HCT116 (cell line): ENCODE measurements around the gene B3GALT6. TPM values are rescaled to one million over a fixed set of nuclear protein-coding genes. Genes with fewer than 3 reads are reported as not detected.

Source experiments
- ATAC-seq: fragments of 200-7000 bp; cut with Tn5 transposase; 2 replicates; pipeline ENCODE4 v1.9.1; 2020; ENCODE audit warnings: mild to moderate bottlenecking, moderate library complexity
- BruUV-seq: library from RNA; stranded (reverse); fragments of 400-500 nt; replicated peaks from 2 replicates; lab custom pipeline; 2021; lab: Mats Ljungman, UMichigan
- CTCF ChIA-PET: fragments of 300-600 bp; sonication (Branson Sonifier 250); formaldehyde crosslinking; loops from one replicate; lab custom pipeline; 2021; ENCODE audit warnings: antibody characterized with exemption; lab: Charles Lee
- POLR2A ChIA-PET: fragments of 300-600, 350-600 bp; sonication (Branson Sonifier 250); formaldehyde crosslinking; loops from one replicate; lab custom pipeline; 2021; ENCODE audit warnings: antibody characterized with exemption; lab: Charles Lee
- RAD21 ChIA-PET, 2 experiments: fragments of 300-600 bp; sonication (Branson Sonifier 250); formaldehyde crosslinking; loops; one replicate each; lab custom pipeline; 2023; ENCODE audit warnings: low total read pairs in 2 of 2; ENCODE audit not compliant: uncharacterized antibody in 2 of 2, unreplicated experiment in 2 of 2, low non-redundant PET in 1 of 2; lab: Charles Lee
- DNase-seq: peaks from one replicate; pipeline ENCODE4 v3.0.0-alpha.2; 2010; ENCODE audit warnings: low read depth, low spot score
- H2AFZ ChIP-seq: fragments of 200-600 bp; shearing (Covaris generic), sonication (generic); 2 replicates; pipeline ENCODE4 v1.6.1; 2017; ENCODE audit warnings: low read depth, mixed run types, mixed read lengths, antibody characterized with exemption, low read length; ENCODE audit not compliant: poor library complexity, severe bottlenecking
- H3K27ac ChIP-seq: 2 replicates; pipeline ENCODE4 v1.5.1; 2012; ENCODE audit warnings: low read depth, low read length
- H3K27me3 ChIP-seq: fragments of 200-600 bp; sonication (generic); 2 replicates; pipeline ENCODE4 v1.6.1; 2016; ENCODE audit warnings: mixed run types, low read length, mixed read lengths; ENCODE audit not compliant: insufficient read depth
- H3K36me3 ChIP-seq, 2 experiments: fragments of 200-500 bp in 1 of 2; fragments of 200-600 bp in 1 of 2; sonication (Bioruptor generic) in 1 of 2; sonication (generic) in 1 of 2; 2 replicates each; pipeline versions ENCODE4 v1.5.1 to v1.6.1; 2014 to 2016; ENCODE audit warnings: low read length in 2 of 2, inconsistent platforms in 1 of 2, mixed read lengths in 1 of 2, mixed run types in 1 of 2; ENCODE audit not compliant: insufficient read depth in 2 of 2, control insufficient read depth in 1 of 2
- H3K4me1 ChIP-seq, 2 experiments: fragments of 200-600 bp in 1 of 2; sonication (generic) in 1 of 2; 2 replicates each; pipeline versions ENCODE4 v1.5.1 to v1.6.1; 2012 to 2017; ENCODE audit warnings: low read length in 2 of 2, inconsistent platforms in 1 of 2, mild to moderate bottlenecking in 1 of 2, mixed read lengths in 1 of 2, mixed run types in 1 of 2, moderate library complexity in 1 of 2; ENCODE audit not compliant: insufficient read depth in 2 of 2, control insufficient read depth in 1 of 2
- H3K4me2 ChIP-seq: fragments of 200-600 bp; sonication (generic); 2 replicates; pipeline ENCODE4 v1.6.1; 2017; ENCODE audit warnings: mixed run types, low read length, mixed read lengths
- H3K4me3 ChIP-seq, 2 experiments: fragments of 200-600 bp in 1 of 2; sonication (generic) in 1 of 2; replicated peaks in 1 of 2; 2 replicates each; pipeline ENCODE4 v1.5.1; 2011 to 2016; ENCODE audit warnings: low read length in 2 of 2, control low read depth in 1 of 2, low read depth in 1 of 2, mild to moderate bottlenecking in 1 of 2, mixed read lengths in 1 of 2, mixed run types in 1 of 2
- H3K79me2 ChIP-seq: fragments of 200-600 bp; sonication (generic); 2 replicates; pipeline ENCODE4 v1.6.1; 2017; ENCODE audit warnings: mild to moderate bottlenecking, mixed run types, low read length, moderate library complexity, mixed read lengths; ENCODE audit not compliant: insufficient read depth
- H3K9ac ChIP-seq: fragments of 200-600 bp; sonication (generic); 2 replicates; pipeline ENCODE4 v1.6.1; 2016; ENCODE audit warnings: low read length, mixed read lengths
- H3K9me2 ChIP-seq: fragments of 200-600 bp; sonication (generic), shearing (Covaris generic); 2 replicates; pipeline ENCODE4 v1.6.1; 2017; ENCODE audit warnings: mixed run types, mild to moderate bottlenecking, moderate library complexity; ENCODE audit not compliant: insufficient read depth
- H3K9me3 ChIP-seq, 2 experiments: fragments of 200-500 bp in 1 of 2; fragments of 200-600 bp in 1 of 2; sonication (Bioruptor generic) in 1 of 2; sonication (generic) in 1 of 2; 2 replicates each; pipeline ENCODE4 v1.6.1; 2014 to 2017; ENCODE audit warnings: low read length in 2 of 2, mixed read lengths in 2 of 2, inconsistent platforms in 1 of 2, low read depth in 1 of 2, mild to moderate bottlenecking in 1 of 2, mixed run types in 1 of 2, moderate library complexity in 1 of 2; ENCODE audit not compliant: control insufficient read depth in 1 of 2, insufficient read depth in 1 of 2
- H4K20me1 ChIP-seq: fragments of 200-600 bp; sonication (generic), shearing (Covaris generic); 2 replicates; pipeline ENCODE4 v1.6.1; 2017; ENCODE audit warnings: mixed run types, mild to moderate bottlenecking, moderate library complexity; ENCODE audit not compliant: insufficient read depth
- CEBPB ChIP-seq: IDR thresholded peaks from 2 replicates; pipeline ENCODE4 v1.6.1; 2012; ENCODE audit warnings: low read depth
- EGR1 ChIP-seq: IDR thresholded peaks from 2 replicates; pipeline ENCODE4 v1.6.1; 2012; ENCODE audit warnings: low read depth
- EZH2 ChIP-seq: fragments of 200-600 bp; sonication (generic); IDR thresholded peaks from 2 replicates; pipeline ENCODE4 v1.6.1; 2017; ENCODE audit warnings: antibody characterized with exemption, mixed run types
- EZH2phosphoT487 ChIP-seq: fragments of 200-600 bp; IDR thresholded peaks from 2 replicates; pipeline ENCODE4 v1.6.1; 2018; ENCODE audit warnings: antibody characterized with exemption, borderline replicate concordance
- FOSL1 ChIP-seq: IDR thresholded peaks from 2 replicates; pipeline ENCODE4 v1.6.1; 2012; ENCODE audit warnings: low read depth
- POLR2AphosphoS5 ChIP-seq: IDR thresholded peaks from 2 replicates; pipeline ENCODE4 v1.6.1; 2011; ENCODE audit warnings: mild to moderate bottlenecking, low read depth, low read length, moderate library complexity
- SP1 ChIP-seq: IDR thresholded peaks from 2 replicates; pipeline ENCODE4 v1.6.1; 2012; ENCODE audit warnings: low read depth
- YY1 ChIP-seq: IDR thresholded peaks from 2 replicates; pipeline ENCODE4 v1.6.1; 2011; ENCODE audit warnings: low read length, low read depth, moderate library complexity, mild to moderate bottlenecking; ENCODE audit not compliant: insufficient replicate concordance; ENCODE audit errors: extremely low read depth
- ZBTB33 ChIP-seq: IDR thresholded peaks from 2 replicates; pipeline ENCODE4 v1.6.1; 2011; ENCODE audit warnings: mild to moderate bottlenecking, low read length, moderate library complexity; ENCODE audit not compliant: insufficient replicate concordance; ENCODE audit errors: extremely low read depth
- ZFX ChIP-seq: fragments of 450-650 bp; IDR thresholded peaks from 2 replicates; pipeline ENCODE4 v1.6.1; 2017
- ZNF274 ChIP-seq: fragments of 200-500 bp; sonication (Bioruptor generic); IDR thresholded peaks from 2 replicates; pipeline ENCODE4 v1.6.1; 2014; ENCODE audit warnings: mild to moderate bottlenecking, low read depth, low read length, inconsistent platforms
- intact Hi-C: fragments of 100-400 bp; cut with micrococcal nuclease; formaldehyde crosslinking; loops from 2 replicates; pipeline ENCODE4 v1.10.0; 2022
- total RNA-seq: library from RNA; stranded (reverse); gene quantifications from one replicate; pipeline ENCODE4 v1.2.1, GENCODE V29; 2021; ENCODE audit not compliant: unreplicated experiment

Gene B3GALT6
- total RNA-seq, 1 experiment from 2014 or later, result 16.3 TPM

- TF ChIP-seq ZBTB33, result no peak
- TF ChIP-seq EGR1, result no peak
- no peak for TF ChIP-seq POLR2AphosphoS5
- TF ChIP-seq ZNF274, result no peak
These were observed 6.7 kb downstream of the B3GALT6 start (continued) for GRCh38 chr1:1238702-1239178.

DNA sequence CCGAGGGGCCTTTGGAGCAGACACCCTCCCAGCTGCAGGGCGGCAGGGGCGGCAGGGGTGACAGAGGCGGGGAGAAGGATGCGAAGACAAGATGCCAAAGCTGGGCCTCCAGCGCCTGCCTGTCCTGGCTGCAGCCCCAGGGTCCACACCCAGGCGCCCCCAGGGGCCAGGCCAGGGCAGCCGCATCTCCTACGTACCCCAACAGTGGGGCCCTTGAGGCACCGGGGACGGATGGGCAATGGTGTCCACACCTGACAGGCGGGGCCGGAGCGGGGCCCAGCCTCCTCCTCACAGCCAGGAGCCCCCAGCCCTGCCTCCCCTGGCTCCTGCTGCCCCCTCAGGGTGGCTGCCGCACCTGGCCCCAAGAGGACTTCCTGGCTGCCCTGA is 7.2 kb downstream of the B3GALT6 start:
- Histone ChIP-seq H3K9me3 (no peaks in the 10 kb centered on the region), H2AFZ (no peak overlapping the region), H4K20me1 (no peaks in the 10 kb centered on the region), H3K27me3 (no peaks in the 10 kb centered on the region), H3K27ac (no peak overlapping the region), H3K4me3 (no peak overlapping the region), H3K4me1 (peaks cover 9 to 24% of the 10 kb centered on the region in 2 experiments; a peak in 3 of 4 replicates), H3K4me2 (no peak overlapping the region), H3K9ac (no peak overlapping the region), H3K9me2 (no peaks in the 10 kb centered on the region), H3K36me3 (no peaks in the 10 kb centered on the region), H3K79me2 (peaks cover 5% of the 10 kb centered on the region; the same call in 1 of the 2 replicates)
- TF ChIP-seq ZFX (no peak), EGR1 (no peak), EZH2phosphoT487 (no peak), CEBPB (no peak), YY1 (no peak), ZBTB33 (no peak), FOSL1 (no peak), EZH2 (no peak), SP1 (no peak)
- ChIA-PET POLR2A (no interaction called here), RAD21 (interaction anchor here in 1 of 2 experiments (0.8 kb wide), 1 partner anchor 63 kb away, joined by 3 read pairs; no protein-coding TSS in a partner anchor), CTCF (no interaction called here)
- ATAC-seq (no peak), DNase-seq (no peak)
- no TSS peak for BruUV-seq
- intact Hi-C loops, result no loop called here
